GM23248 (cell line): Measurements from ENCODE around the gene LTBR. TPM values are rescaled to one million over a fixed set of nuclear protein-coding genes. Genes with fewer than 3 reads are reported as not detected.
A peak's percentile ranks its signal among the peaks of the same experiment; 100 is the strongest.
"Not testable (repeated sequence)": the region's sequence is repeated elsewhere in the genome, so short reads cannot be mapped to it uniquely, and the experiment has no call there.

Experiments
- DNase-seq: peaks from one replicate; pipeline ENCODE4 v3.0.0-alpha.2; 2015
- H2AFZ ChIP-seq: fragments of 200-600 bp; sonication (generic); 2 replicates; pipeline ENCODE4 v1.6.1; 2016; ENCODE audit warnings: antibody characterized with exemption
- H3F3A ChIP-seq: fragments of 200-600 bp; sonication (generic); 2 replicates; pipeline ENCODE4 v1.6.1; 2016; ENCODE audit warnings: mild to moderate bottlenecking, antibody characterized with exemption, mixed run types; ENCODE audit not compliant: insufficient read depth
- H3K27ac ChIP-seq: fragments of 200-600 bp; sonication (generic); 2 replicates; pipeline ENCODE4 v1.5.1; 2016; ENCODE audit warnings: mild to moderate bottlenecking
- H3K27me3 ChIP-seq: fragments of 200-600 bp; sonication (generic); replicated peaks from 2 replicates; pipeline ENCODE4 v1.6.1; 2016; ENCODE audit warnings: mild to moderate bottlenecking; ENCODE audit not compliant: insufficient read depth
- H3K36me3 ChIP-seq: fragments of 200-600 bp; sonication (generic); 2 replicates; pipeline ENCODE4 v1.6.1; 2016; ENCODE audit warnings: low read depth, mild to moderate bottlenecking
- H3K4me1 ChIP-seq: fragments of 200-600 bp; sonication (generic); 2 replicates; pipeline ENCODE4 v1.6.1; 2016; ENCODE audit warnings: mild to moderate bottlenecking; ENCODE audit not compliant: insufficient read depth
- H3K4me2 ChIP-seq: fragments of 200-600 bp; sonication (generic); one replicate; pipeline ENCODE4 v1.6.1; 2016; ENCODE audit warnings: mild to moderate bottlenecking; ENCODE audit not compliant: unreplicated experiment
- H3K4me3 ChIP-seq: fragments of 200-600 bp; sonication (generic); 2 replicates; pipeline ENCODE4 v1.5.1; 2016; ENCODE audit warnings: mild to moderate bottlenecking
- H3K79me2 ChIP-seq: fragments of 200-600 bp; sonication (generic); 2 replicates; pipeline ENCODE4 v1.6.1; 2016; ENCODE audit warnings: mild to moderate bottlenecking; ENCODE audit not compliant: insufficient read depth
- H3K9ac ChIP-seq: fragments of 200-600 bp; sonication (generic); 2 replicates; pipeline ENCODE4 v1.6.1; 2016; ENCODE audit warnings: mild to moderate bottlenecking
- H3K9me2 ChIP-seq: fragments of 200-600 bp; sonication (generic); 2 replicates; pipeline ENCODE4 v1.6.1; 2016; ENCODE audit warnings: mixed run types, mild to moderate bottlenecking, moderate library complexity; ENCODE audit not compliant: insufficient read depth
- H3K9me3 ChIP-seq: fragments of 200-600 bp; sonication (generic); one replicate; pipeline ENCODE4 v1.6.1; 2017; ENCODE audit warnings: low read depth
- H4K20me1 ChIP-seq: fragments of 200-600 bp; sonication (generic); 2 replicates; pipeline ENCODE4 v1.6.0; 2016; ENCODE audit not compliant: insufficient read depth
- EZH2 ChIP-seq: fragments of 200-600 bp; sonication (generic); IDR thresholded peaks from 2 replicates; pipeline ENCODE4 v1.6.1; 2018; ENCODE audit warnings: antibody characterized with exemption, mild to moderate bottlenecking; ENCODE audit not compliant: insufficient read depth, poor library complexity, severe bottlenecking
- EZH2phosphoT487 ChIP-seq: fragments of 200-600 bp; sonication (generic); IDR thresholded peaks from 2 replicates; pipeline ENCODE4 v1.6.1; 2018; ENCODE audit warnings: antibody characterized with exemption, moderate library complexity, mild to moderate bottlenecking, low read depth; ENCODE audit not compliant: insufficient read depth
- WGBS, 2 experiments: methylation state at CpG; one replicate each; pipeline ENCODE4 v1.1.6; 2015 to 2017; ENCODE audit warnings: low lambda C conversion rate in 2 of 2, low coverage in 1 of 2; ENCODE audit errors: missing lambda C conversion rate in 2 of 2; 5-methylcytosine and 5-hydroxymethylcytosine counted together
- in situ Hi-C: fragments of 300-500 bp; cut with MboI; formaldehyde crosslinking; loops from 2 replicates; pipeline ENCODE4 v1.15.0; 2020
- polyA plus RNA-seq: library from polyadenylated mRNA; unstranded; fragments of >200 nt; fragmentation: Nextera tagmentation; extraction: Ambion mirVana; gene quantifications from 2 replicates; pipeline ENCODE4 v1.2.1, GENCODE V29; 2016
- total RNA-seq: library from RNA; depleted of rRNA; stranded (reverse); fragments of >200 nt; shearing (Covaris generic); gene quantifications from 2 replicates; pipeline ENCODE4 v1.2.3, GENCODE V29; 2014

Gene LTBR
- total and polyA plus RNA-seq, 2 experiments from 2014 or later, result 113 to 147 TPM

DNA sequence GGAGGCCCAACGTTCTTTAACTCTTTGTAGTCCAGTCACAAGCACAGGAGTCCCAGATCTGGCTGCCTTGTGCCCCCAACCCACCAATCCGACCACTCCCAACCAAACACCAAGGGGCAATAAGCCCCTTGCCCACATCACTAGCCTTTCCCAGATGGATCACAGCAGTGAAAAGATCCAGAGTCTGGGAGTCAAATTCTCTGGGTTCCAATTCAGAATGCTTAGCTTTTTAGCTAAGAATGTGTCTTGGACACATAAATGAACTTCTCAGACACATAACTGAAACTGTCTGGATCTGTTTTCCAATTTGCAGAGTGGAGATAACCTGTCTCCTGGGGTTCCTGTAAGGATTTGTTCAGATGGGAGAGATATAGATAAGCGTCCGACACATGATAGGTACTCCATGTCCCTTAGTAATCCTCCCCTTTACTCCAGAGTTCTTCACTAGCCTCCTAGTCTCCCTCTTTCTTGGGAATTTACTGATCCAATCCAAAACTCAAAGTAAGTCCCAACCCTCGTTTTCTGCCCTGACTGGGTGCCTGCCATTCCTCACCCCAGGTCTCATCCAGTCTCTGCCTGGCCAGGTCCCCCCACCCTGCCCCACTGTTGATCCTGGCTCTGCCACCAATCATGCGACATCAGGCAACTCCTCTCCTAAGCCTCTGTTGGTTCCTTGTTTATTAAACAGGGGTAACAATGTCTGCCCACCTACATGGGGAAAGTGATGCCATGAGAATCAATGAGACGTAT is 41.6 kb upstream of the LTBR start:
- Histone ChIP-seq H3K4me1 (peaks cover 42% of the 10 kb centered on the region), H3K27me3 (no peaks in the 10 kb centered on the region), H3K79me2 (peaks cover 59% of the 10 kb centered on the region), H3K27ac (peak overlapping the region; percentile 100), H2AFZ (peak overlapping the region; percentile 69), H3K9ac (peak overlapping the region; percentile 99), H3F3A (peaks cover 45% of the 10 kb centered on the region), H3K9me3 (no peaks in the 10 kb centered on the region), H3K9me2 (no peaks in the 10 kb centered on the region), H3K4me2 (peak overlapping the region; percentile 97), H3K4me3 (peak overlapping the region; percentile 98), H4K20me1 (peaks cover 5% of the 10 kb centered on the region; the same call in 1 of the 2 replicates), H3K36me3 (no peaks in the 10 kb centered on the region)
- TF ChIP-seq EZH2, result no peak
- no peak for TF ChIP-seq EZH2phosphoT487
- in situ Hi-C loops, result no loop called here
- WGBS, 2 experiments, result 42 to 45% methylated on average over 7 of the region's 7 CpGs
- no peak for DNase-seq

DNA sequence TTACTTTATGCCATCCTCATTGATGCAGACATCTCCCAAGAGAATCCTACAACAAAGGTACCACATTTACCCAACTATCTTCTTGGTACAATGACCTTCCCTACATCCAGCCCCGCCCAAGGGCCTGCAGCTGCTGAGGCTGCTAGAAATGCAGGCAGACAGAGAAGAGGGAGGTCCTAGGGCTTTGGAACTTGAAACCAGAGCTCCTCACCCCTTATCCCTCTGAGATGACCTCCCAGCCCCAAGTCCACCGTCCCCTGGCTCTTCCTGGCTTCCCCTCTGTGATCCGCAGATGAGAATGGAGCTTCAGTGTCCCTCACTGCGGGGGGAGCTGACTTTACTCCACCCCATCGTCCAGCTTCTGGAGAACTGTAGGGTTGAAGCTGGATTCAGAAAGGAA is 40.4 kb upstream of the LTBR start:
- Histone ChIP-seq H3K27ac (0 out of 2 replicates have a peak overlapping the region, but pooled peaks have one; percentile 8), H3K36me3 (no peaks in the 10 kb centered on the region), H3K9me2 (no peaks in the 10 kb centered on the region), H3K4me3 (no peak overlapping the region), H3K9me3 (no peaks in the 10 kb centered on the region), H3K4me1 (peaks cover 30% of the 10 kb centered on the region), H3K9ac (no peak overlapping the region), H4K20me1 (peaks cover 5% of the 10 kb centered on the region; the same call in 1 of the 2 replicates), H3K79me2 (peaks cover 47% of the 10 kb centered on the region), H3K27me3 (no peaks in the 10 kb centered on the region), H2AFZ (peak overlapping the region; percentile 45), H3K4me2 (no peak overlapping the region), H3F3A (peaks cover 33% of the 10 kb centered on the region)
- WGBS, 2 experiments, result 29 to 33% methylated on average over 5 of the region's 5 CpGs
- in situ Hi-C loops, result no loop called here
- no peak for DNase-seq
- TF ChIP-seq EZH2phosphoT487 (no peak), EZH2 (no peak)

DNA sequence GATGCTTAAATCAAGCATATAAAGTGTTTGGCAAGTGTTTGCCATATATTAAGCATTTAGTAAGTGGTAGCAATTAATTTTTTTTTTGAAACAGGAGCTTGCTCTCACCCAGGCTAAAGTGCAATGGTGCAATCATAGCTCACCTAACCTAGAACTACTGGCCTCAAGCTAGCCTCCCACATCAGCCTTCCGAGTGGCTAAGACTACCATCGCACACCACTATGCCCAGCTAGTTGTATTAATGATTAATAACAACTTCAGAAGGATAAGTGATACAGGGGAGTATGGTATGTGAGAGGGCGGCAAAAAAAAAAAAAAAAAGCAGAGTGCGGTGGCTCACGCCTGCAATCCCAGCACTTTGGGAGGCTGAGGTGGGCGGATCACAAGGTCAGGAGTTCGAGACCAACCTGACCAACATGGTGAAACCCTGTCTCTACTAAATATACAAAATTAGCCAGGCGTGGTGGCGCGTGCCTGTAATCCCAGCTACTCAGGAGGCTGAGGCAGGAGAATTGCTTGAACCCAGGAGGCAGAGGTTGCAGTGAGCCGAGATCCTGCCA is 39.8 kb upstream of the LTBR start:
- in situ Hi-C loops, H2AFZ ChIP-seq, H3K9me2 ChIP-seq, DNase-seq, H3K4me3 ChIP-seq, H3K9me3 ChIP-seq, H4K20me1 ChIP-seq, H3K9ac ChIP-seq, H3K36me3 ChIP-seq, H3K4me2 ChIP-seq, H3K27ac ChIP-seq, H3K27me3 ChIP-seq: not testable (repeated sequence)
- Histone ChIP-seq H3K4me1 (peaks cover 23% of the 10 kb centered on the region), H3F3A (peaks cover 27% of the 10 kb centered on the region), H3K79me2 (peaks cover 40% of the 10 kb centered on the region)
- WGBS, 2 experiments, result 96 to 97% methylated on average over 11 of the region's 11 CpGs

DNA sequence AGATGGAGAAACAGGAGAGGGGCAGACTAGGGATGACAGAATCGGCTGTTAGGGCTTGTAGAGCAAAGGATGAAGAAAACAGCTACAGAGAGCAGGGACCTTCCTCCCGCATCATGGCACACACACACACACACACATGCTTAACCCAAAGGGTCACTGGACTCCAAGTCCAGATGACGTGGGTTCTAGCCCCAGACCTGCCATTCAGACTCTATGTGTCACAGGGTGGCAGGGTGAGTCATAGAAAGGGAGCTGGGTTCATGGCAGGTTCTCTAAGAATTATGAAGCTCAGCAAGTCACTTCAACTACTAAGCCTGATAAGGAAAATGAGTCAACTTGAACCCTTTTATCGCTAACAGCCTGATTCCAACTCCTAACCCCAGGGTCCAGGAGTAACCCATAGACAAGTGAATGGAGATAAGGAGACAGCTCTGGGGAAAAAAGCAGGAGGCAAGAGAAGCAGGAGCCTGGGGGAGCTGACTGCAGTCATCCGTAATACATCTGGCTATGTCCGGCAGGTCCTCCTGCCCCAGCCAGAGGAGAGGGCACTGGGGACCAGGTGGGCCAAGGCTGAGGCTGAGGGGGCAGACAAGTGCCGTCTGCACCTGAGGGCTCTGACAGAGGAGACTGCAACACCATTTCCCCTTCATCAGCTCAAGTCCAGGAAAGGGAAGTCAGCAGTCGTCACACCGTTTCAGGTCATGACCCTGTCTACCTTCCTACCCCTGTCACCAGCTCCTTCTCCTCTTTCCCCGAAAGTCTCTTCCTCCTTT is 38.5 kb upstream of the LTBR start:
- Histone ChIP-seq H3K27me3 (no peaks in the 10 kb centered on the region), H3K9me3 (no peaks in the 10 kb centered on the region), H3K4me2 (peak overlapping the region; percentile 40), H3K79me2 (peaks cover 27% of the 10 kb centered on the region), H3K36me3 (no peaks in the 10 kb centered on the region), H3K4me1 (peaks cover 22% of the 10 kb centered on the region), H3K27ac (peak overlapping the region; percentile 43), H3K9me2 (no peaks in the 10 kb centered on the region), H2AFZ (no peak overlapping the region), H3F3A (peaks cover 15% of the 10 kb centered on the region), H3K9ac (peak overlapping the region; percentile 35; the same call in 1 of the 2 replicates), H3K4me3 (no peak overlapping the region), H4K20me1 (no peaks in the 10 kb centered on the region)
- in situ Hi-C loops, result no loop called here
- peak; percentile 96 for DNase-seq
- TF ChIP-seq EZH2, result no peak
- no peak for TF ChIP-seq EZH2phosphoT487
- 60 to 64% methylated on average over 10 of the region's 10 CpGs for WGBS, 2 experiments
